ENCODE data around the gene LYSMD4.

LYSMD4 gene

GRCh38 chr15:99703603-99704443, 29.4 kb downstream of the LYSMD4 start:
- DNase-seq (ENCODE audit: extremely low spot score): peak; percentile 43
- CTCF ChIA-PET: interaction anchor here (0.7 to 6.3 kb wide), 81 partner anchors 8 to 604 kb away, joined by 3 to 154 read pairs (median 6); partner anchors contain the start of genes LRRC28, LYSMD4, MEF2A and SYNM
- POLR2A ChIA-PET: interaction anchor here (1.6 kb wide), 1 partner anchor 10 kb away, joined by 3 read pairs; no protein-coding TSS in a partner anchor
- peak; percentile 26 for TF ChIP-seq CTCF (IDR thresholded peaks at IDR 0.05; ENCODE audit: control extremely low read depth, extremely low read depth, low read depth, missing control alignments)

GRCh38 chr15:99702895-99703602, 30.2 kb downstream of the LYSMD4 start:
- ChIA-PET POLR2A (interaction anchor here (1.6 kb wide), 1 partner anchor 11 kb away, joined by 3 read pairs; no protein-coding TSS in a partner anchor), CTCF (interaction anchor here (1.0 to 6.3 kb wide), 35 partner anchors 10 to 439 kb away, joined by 3 to 154 read pairs (median 12); partner anchors contain the start of gene LYSMD4)
- no peak for TF ChIP-seq CTCF (IDR thresholded peaks at IDR 0.05; ENCODE audit: control extremely low read depth, extremely low read depth, low read depth, missing control alignments)
- DNase-seq (ENCODE audit: extremely low spot score): no peak

- no peak for DNase-seq (ENCODE audit: extremely low spot score)
- POLR2A ChIA-PET: no interaction called here
- CTCF ChIA-PET: interaction anchor here (1.5 kb wide), 1 partner anchor 8 kb away, joined by 10 read pairs; no protein-coding TSS in a partner anchor
- TF ChIP-seq CTCF (IDR thresholded peaks at IDR 0.05; ENCODE audit: control extremely low read depth, extremely low read depth, low read depth, missing control alignments): no peak
These were observed 37.1 kb downstream of the LYSMD4 start for GRCh38 chr15:99696096-99696495.

GRCh38 chr15:99692825-99693224, 40.4 kb downstream of the LYSMD4 start:
- no peak for TF ChIP-seq CTCF (IDR thresholded peaks at IDR 0.05; ENCODE audit: control extremely low read depth, extremely low read depth, low read depth, missing control alignments)
- no peak for DNase-seq (ENCODE audit: extremely low spot score)
- ChIA-PET CTCF (interaction anchor here (1.0 to 2.0 kb wide), 6 partner anchors 9 to 126 kb away, joined by 3 to 17 read pairs (median 4); no protein-coding TSS in a partner anchor), POLR2A (no interaction called here)

- DNase-seq (ENCODE audit: extremely low spot score): no peak
- CTCF ChIA-PET: interaction anchor here (2.3 kb wide), 1 partner anchor 18 kb away, joined by 12 read pairs; no protein-coding TSS in a partner anchor
- no peak for TF ChIP-seq CTCF (IDR thresholded peaks at IDR 0.05; ENCODE audit: control extremely low read depth, extremely low read depth, low read depth, missing control alignments)
- POLR2A ChIA-PET: no interaction called here
These were observed 46.9 kb downstream of the LYSMD4 start for GRCh38 chr15:99686290-99686689.

- TF ChIP-seq CTCF (IDR thresholded peaks at IDR 0.05; ENCODE audit: control extremely low read depth, extremely low read depth, low read depth, missing control alignments): no peak
- DNase-seq (ENCODE audit: extremely low spot score): no peak
- ChIA-PET CTCF (interaction anchor here (1.1 to 1.4 kb wide), 3 partner anchors 11 to 24 kb away, joined by 3 to 8 read pairs (median 4); no protein-coding TSS in a partner anchor), POLR2A (no interaction called here)
These were observed 50.1 kb downstream of the LYSMD4 start for GRCh38 chr15:99683000-99683670.

Measured in GM10248 (cell line).